Prostate gland (tissue), 2 donors: ENCODE data around the gene COL11A1. TPM values are rescaled to one million over a fixed set of nuclear protein-coding genes. Genes with fewer than 3 reads are reported as not detected.
"Not testable (repeated sequence)": the region's sequence is repeated elsewhere in the genome, so short reads cannot be mapped to it uniquely, and the experiment has no call there.

Source experiments
- DNase-seq: peaks from one replicate; pipeline ENCODE4 v3.0.0-alpha.2; 2019; ENCODE audit warnings: low spot score
- H3K27ac ChIP-seq, 2 donors: fragments of 200-600 bp; sonication (generic); 2 replicates each; pipeline ENCODE4 v1.5.1; 2017 to 2019
- H3K27me3 ChIP-seq: fragments of 200-600 bp; sonication (generic); replicated peaks from 2 replicates; pipeline ENCODE4 v1.5.1; 2019; ENCODE audit not compliant: insufficient read depth
- H3K36me3 ChIP-seq, 2 donors: fragments of 200-600 bp; sonication (generic); 1 replicate in 1 of 2; 2 replicates in 1 of 2; pipeline versions ENCODE4 v1.5.1 to v1.8.1; 2017 to 2019
- H3K4me1 ChIP-seq: fragments of 200-600 bp; sonication (generic); replicated peaks from 2 replicates; pipeline ENCODE4 v1.5.1; 2019
- H3K4me3 ChIP-seq, 2 donors: fragments of 200-600 bp; sonication (generic); 2 replicates each; pipeline ENCODE4 v1.5.1; 2017 to 2019
- H3K9me3 ChIP-seq: fragments of 200-600 bp; sonication (generic); 2 replicates; pipeline ENCODE4 v1.5.1; 2017
- POLR2A ChIP-seq: fragments of 450-650 bp; IDR thresholded peaks from one replicate; pipeline ENCODE4 v1.6.1; 2016; ENCODE audit warnings: antibody characterized with exemption, mild to moderate bottlenecking
- POLR2AphosphoS5 ChIP-seq: sonication (generic); formaldehyde crosslinking; IDR thresholded peaks from one replicate; pipeline ENCODE4 v1.6.1; 2017; ENCODE audit warnings: antibody characterized with exemption
- WGBS: methylation state at CpG from one replicate; pipeline ENCODE4 v1.1.5; 2018; 5-methylcytosine and 5-hydroxymethylcytosine counted together
- intact Hi-C: fragments of 100-400 bp; cut with DNase I; formaldehyde crosslinking; loops from one replicate; pipeline ENCODE4 v1.14.2; 2022
- total RNA-seq, 2 donors: library from RNA; depleted of rRNA; stranded (reverse); fragments of >200 nt; gene quantifications; one replicate each; pipeline ENCODE4 v1.1.0, GENCODE V29; 2016
- TF ChIP-seq, protein P1 (sequence below), 4 experiments: fragments of 200-600 bp in 2 of 4; fragments of 450-650 bp in 2 of 4; sonication (generic) in 2 of 4; IDR thresholded peaks; 1 replicate in 3 of 4; 2 replicates in 1 of 4; pipeline ENCODE4 v1.5.1; 2016 to 2019; ENCODE audit warnings: antibody characterized with exemption in 4 of 4, mild to moderate bottlenecking in 2 of 4, moderate library complexity in 2 of 4

Gene COL11A1
- total RNA-seq, 2 donors from 2014 or later: 0.51 TPM; not detected in 1

DNA sequence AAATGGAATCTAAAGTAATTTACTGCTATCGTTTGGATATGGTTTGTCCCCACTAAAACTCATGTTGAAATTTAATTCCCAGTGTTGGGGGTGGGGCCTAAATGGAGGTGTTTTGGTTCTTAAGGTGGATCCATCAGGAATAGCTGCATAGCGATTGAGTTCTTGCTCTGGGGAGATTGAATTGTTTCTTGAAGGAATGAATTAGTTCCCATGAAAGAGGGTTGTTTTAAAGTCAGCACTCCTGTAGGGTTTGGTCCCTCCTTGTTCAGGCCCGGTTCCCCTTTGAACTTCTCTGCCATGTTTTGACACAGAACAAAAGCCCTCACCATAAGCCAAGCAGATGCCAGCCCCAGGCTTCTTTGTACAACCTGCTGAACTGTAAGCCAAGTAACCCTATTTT lies 170.9 kb downstream of the COL11A1 start:
- H3K27me3 ChIP-seq: no peaks in the 10 kb centered on the region
- no peak for DNase-seq
- H3K9me3 ChIP-seq: no peaks in the 10 kb centered on the region
- no peaks in the 10 kb centered on the region for H3K4me1 ChIP-seq
- WGBS: 71% methylated on average over 3 of the region's 3 CpGs
- intact Hi-C loops: no loop called here
- H3K36me3 ChIP-seq: no peaks in the 10 kb centered on the region
- H3K4me3 ChIP-seq: no peak overlapping the region
- TF ChIP-seq POLR2AphosphoS5 (no peak), POLR2A (no peak)
- H3K27ac ChIP-seq: no peak overlapping the region

GRCh38 chr1:102933362-102933761 lies 175.0 kb downstream of the COL11A1 start:
- H3K9me3 ChIP-seq, H3K36me3 ChIP-seq, H3K4me1 ChIP-seq, H3K27ac ChIP-seq, DNase-seq, H3K27me3 ChIP-seq, H3K4me3 ChIP-seq, intact Hi-C loops: not testable (repeated sequence)
- 73% methylated on average over 7 of the region's 9 CpGs for WGBS

DNA sequence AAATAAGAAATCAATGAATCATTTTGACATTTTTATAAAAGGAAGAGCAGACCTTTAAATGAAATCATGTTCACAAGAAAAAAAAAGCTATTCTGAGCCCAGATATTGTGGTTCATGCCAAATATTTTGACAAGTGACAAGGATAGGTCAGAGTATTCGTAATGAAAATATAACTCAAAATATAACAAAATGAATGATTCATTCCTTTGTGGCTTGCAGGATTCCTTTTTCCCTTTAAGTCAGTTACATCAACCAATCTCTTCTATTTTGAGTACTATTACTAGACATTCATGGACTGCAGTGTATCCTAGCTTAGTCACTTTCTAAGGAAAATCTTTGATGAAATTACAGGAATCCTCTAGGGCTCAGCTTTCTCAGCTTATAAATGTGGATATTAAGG lies 188.7 kb downstream of the COL11A1 start:
- Histone ChIP-seq H3K36me3 (no peaks in the 10 kb centered on the region), H3K4me3 (no peak overlapping the region), H3K9me3 (no peaks in the 10 kb centered on the region), H3K4me1 (no peaks in the 10 kb centered on the region), H3K27ac (no peak overlapping the region), H3K27me3 (no peaks in the 10 kb centered on the region)
- 22% methylated on average over 1 of the region's 1 CpG for WGBS
- TF ChIP-seq POLR2AphosphoS5: no peak
- TF ChIP-seq POLR2A: no peak
- TF ChIP-seq, protein P1, sequence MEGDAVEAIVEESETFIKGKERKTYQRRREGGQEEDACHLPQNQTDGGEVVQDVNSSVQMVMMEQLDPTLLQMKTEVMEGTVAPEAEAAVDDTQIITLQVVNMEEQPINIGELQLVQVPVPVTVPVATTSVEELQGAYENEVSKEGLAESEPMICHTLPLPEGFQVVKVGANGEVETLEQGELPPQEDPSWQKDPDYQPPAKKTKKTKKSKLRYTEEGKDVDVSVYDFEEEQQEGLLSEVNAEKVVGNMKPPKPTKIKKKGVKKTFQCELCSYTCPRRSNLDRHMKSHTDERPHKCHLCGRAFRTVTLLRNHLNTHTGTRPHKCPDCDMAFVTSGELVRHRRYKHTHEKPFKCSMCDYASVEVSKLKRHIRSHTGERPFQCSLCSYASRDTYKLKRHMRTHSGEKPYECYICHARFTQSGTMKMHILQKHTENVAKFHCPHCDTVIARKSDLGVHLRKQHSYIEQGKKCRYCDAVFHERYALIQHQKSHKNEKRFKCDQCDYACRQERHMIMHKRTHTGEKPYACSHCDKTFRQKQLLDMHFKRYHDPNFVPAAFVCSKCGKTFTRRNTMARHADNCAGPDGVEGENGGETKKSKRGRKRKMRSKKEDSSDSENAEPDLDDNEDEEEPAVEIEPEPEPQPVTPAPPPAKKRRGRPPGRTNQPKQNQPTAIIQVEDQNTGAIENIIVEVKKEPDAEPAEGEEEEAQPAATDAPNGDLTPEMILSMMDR (IDR thresholded peaks at IDR 0.05): no peak
- no peak for DNase-seq
- intact Hi-C loops: no loop called here

GRCh38 chr1:102901996-102902395 lies 206.3 kb downstream of the COL11A1 start:
- intact Hi-C loops: no loop called here
- Histone ChIP-seq H3K4me1 (no peaks in the 10 kb centered on the region), H3K27ac (no peak overlapping the region), H3K36me3 (no peaks in the 10 kb centered on the region), H3K4me3 (no peak overlapping the region), H3K27me3 (no peaks in the 10 kb centered on the region), H3K9me3 (no peaks in the 10 kb centered on the region)
- no peak for DNase-seq
- TF ChIP-seq, protein P1 (IDR thresholded peaks at IDR 0.05): no peak
- TF ChIP-seq POLR2AphosphoS5: no peak
- TF ChIP-seq POLR2A: no peak
- 44% methylated on average over 1 of the region's 1 CpG for WGBS

GRCh38 chr1:102899935-102900334 lies 208.4 kb downstream of the COL11A1 start:
- TF ChIP-seq POLR2A (no peak), POLR2AphosphoS5 (no peak)
- TF ChIP-seq, protein P1 (IDR thresholded peaks at IDR 0.05): no peak
- WGBS: 76% methylated on average over 3 of the region's 3 CpGs
- intact Hi-C loops: no loop called here

DNA sequence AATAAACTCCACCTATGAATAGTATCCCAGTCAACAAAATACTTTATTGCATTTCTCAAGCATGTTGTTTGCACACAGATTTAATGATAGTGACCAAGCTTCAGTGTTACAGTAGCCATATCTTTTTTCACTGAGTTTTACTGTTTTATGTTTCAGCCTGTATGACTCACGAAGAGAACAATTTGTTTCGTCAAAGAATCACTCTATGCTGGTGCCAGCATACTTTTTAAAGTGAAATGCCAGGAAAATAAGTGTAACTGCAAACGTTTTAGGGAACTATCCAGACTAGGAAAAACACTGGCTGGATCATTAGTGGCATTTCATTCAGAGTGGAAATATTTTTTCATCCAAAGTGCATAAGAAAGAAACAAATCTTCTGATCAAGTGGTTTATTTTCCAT lies 210.8 kb downstream of the COL11A1 start:
- Histone ChIP-seq H3K36me3 (no peaks in the 10 kb centered on the region), H3K27ac (no peak overlapping the region), H3K4me1 (no peaks in the 10 kb centered on the region), H3K4me3 (no peak overlapping the region), H3K27me3 (no peaks in the 10 kb centered on the region), H3K9me3 (no peaks in the 10 kb centered on the region)
- TF ChIP-seq, protein P1 (IDR thresholded peaks at IDR 0.05): no peak
- no peak for TF ChIP-seq POLR2AphosphoS5
- no peak for TF ChIP-seq POLR2A
- no peak for DNase-seq
- intact Hi-C loops: no loop called here
- 9% methylated on average over 3 of the region's 3 CpGs for WGBS

More at GRCh38 chr1:102899935-102900334, 208.4 kb downstream of the COL11A1 start:
- H3K27me3 ChIP-seq: no peaks in the 10 kb centered on the region
- no peak overlapping the region for H3K27ac ChIP-seq
- no peaks in the 10 kb centered on the region for H3K4me1 ChIP-seq
- H3K36me3 ChIP-seq: no peaks in the 10 kb centered on the region
- no peaks in the 10 kb centered on the region for H3K9me3 ChIP-seq
- H3K4me3 ChIP-seq: no peak overlapping the region
- DNase-seq: no peak
